ENCODE results near the gene NKX1-1.

NKX1-1 gene

DNA sequence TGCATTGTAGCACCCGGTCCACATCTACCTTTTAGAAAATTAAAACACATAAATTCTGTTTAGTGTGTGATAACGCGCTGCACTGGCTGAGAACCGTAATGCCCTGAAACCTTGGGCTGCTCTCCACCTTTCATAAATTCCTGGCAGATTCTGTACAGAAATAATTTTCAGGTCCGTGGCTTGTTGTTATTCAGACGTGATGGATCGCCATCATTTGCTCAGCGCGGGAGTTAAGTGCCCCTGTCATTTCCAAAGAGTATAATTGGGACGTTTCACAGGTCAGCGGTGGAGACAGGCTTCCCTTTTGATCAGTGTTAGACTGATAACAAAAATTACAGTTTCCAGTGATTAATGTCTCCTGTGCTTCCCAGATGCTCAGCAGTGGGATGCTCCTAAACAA is 42.7 kb downstream of the NKX1-1 start:
- H3K9me3 Mint-ChIP-seq, result no peaks in the 10 kb centered on the region
- no peak overlapping the region for H3K27ac Mint-ChIP-seq
- no peaks in the 10 kb centered on the region for H3K4me1 Mint-ChIP-seq (ENCODE audit: low read depth in 2 of 2)
- no peaks in the 10 kb centered on the region for H3K27me3 Mint-ChIP-seq
- ATAC-seq (replicated peaks) (no peak), DNase-seq (no peak)
- no peak overlapping the region for H3K4me3 Mint-ChIP-seq
- peaks cover 17% of the 10 kb centered on the region for H3K36me3 Mint-ChIP-seq (ENCODE audit: insufficient read depth)

- ATAC-seq (replicated peaks), result no peak
- Mint-ChIP-seq H3K27ac (no peak overlapping the region), H3K36me3 (ENCODE audit: insufficient read depth) (peaks cover 14% of the 10 kb centered on the region)
Observed at GRCh38 chr4:1362521-1362920, 43.7 kb downstream of the NKX1-1 start.

DNA sequence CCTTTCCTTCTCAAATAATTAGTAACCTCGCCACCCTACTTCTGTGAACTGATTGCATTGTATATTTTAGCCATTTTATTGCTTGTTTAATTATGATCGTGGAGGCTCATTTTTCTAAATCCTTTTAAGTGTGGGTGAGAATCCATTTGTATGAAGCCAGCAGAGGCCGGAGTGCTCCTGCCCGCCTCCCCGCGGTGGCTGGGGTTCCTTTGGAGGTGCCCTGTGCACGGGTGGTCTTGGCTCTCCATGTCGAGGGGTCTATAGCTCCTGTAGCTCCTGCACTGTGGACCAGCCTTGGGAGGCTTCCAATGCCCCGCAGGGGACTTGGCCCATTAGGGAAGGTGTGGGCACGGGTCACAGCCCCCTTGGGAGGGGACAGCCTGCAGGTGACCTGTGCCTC is 44.2 kb downstream of the NKX1-1 start:
- Mint-ChIP-seq H3K36me3 (ENCODE audit: insufficient read depth) (peaks cover 11% of the 10 kb centered on the region), H3K9me3 (no peaks in the 10 kb centered on the region), H3K27ac (no peak overlapping the region), H3K4me3 (no peak overlapping the region), H3K27me3 (no peaks in the 10 kb centered on the region), H3K4me1 (ENCODE audit: low read depth in 2 of 2) (no peaks in the 10 kb centered on the region)
- no peak for DNase-seq
- no peak for ATAC-seq (replicated peaks)

More at GRCh38 chr4:1362521-1362920, 43.7 kb downstream of the NKX1-1 start:
- DNase-seq, result no peak
- no peaks in the 10 kb centered on the region for H3K4me1 Mint-ChIP-seq (ENCODE audit: low read depth in 2 of 2)
- no peaks in the 10 kb centered on the region for H3K9me3 Mint-ChIP-seq
- no peaks in the 10 kb centered on the region for H3K27me3 Mint-ChIP-seq
- no peak overlapping the region for H3K4me3 Mint-ChIP-seq

- DNase-seq (no peak), ATAC-seq (replicated peaks) (no peak)
- Mint-ChIP-seq H3K4me1 (ENCODE audit: low read depth in 2 of 2) (no peaks in the 10 kb centered on the region), H3K36me3 (ENCODE audit: insufficient read depth) (peaks cover 11% of the 10 kb centered on the region), H3K27me3 (no peaks in the 10 kb centered on the region), H3K4me3 (no peak overlapping the region), H3K9me3 (no peaks in the 10 kb centered on the region), H3K27ac (no peak overlapping the region)
Observed at GRCh38 chr4:1361431-1361830, 44.8 kb downstream of the NKX1-1 start.

- Mint-ChIP-seq H3K27me3 (no peaks in the 10 kb centered on the region), H3K4me1 (ENCODE audit: low read depth in 2 of 2) (no peaks in the 10 kb centered on the region), H3K27ac (no peak overlapping the region), H3K9me3 (no peaks in the 10 kb centered on the region), H3K4me3 (no peak overlapping the region), H3K36me3 (ENCODE audit: insufficient read depth) (peaks cover 14% of the 10 kb centered on the region)
- DNase-seq, result no peak
- no peak for ATAC-seq (replicated peaks)
Observed at GRCh38 chr4:1360423-1361283, 45.6 kb downstream of the NKX1-1 start.

- no peak for DNase-seq
- H3K4me3 Mint-ChIP-seq, result no peak overlapping the region
- peaks cover 14% of the 10 kb centered on the region for H3K36me3 Mint-ChIP-seq (ENCODE audit: insufficient read depth)
- no peaks in the 10 kb centered on the region for H3K9me3 Mint-ChIP-seq
- no peak overlapping the region for H3K27ac Mint-ChIP-seq
- no peaks in the 10 kb centered on the region for H3K4me1 Mint-ChIP-seq (ENCODE audit: low read depth in 2 of 2)
- no peak for ATAC-seq (replicated peaks)
- no peaks in the 10 kb centered on the region for H3K27me3 Mint-ChIP-seq
Observed at GRCh38 chr4:1359976-1360375, 46.3 kb downstream of the NKX1-1 start.

DNA sequence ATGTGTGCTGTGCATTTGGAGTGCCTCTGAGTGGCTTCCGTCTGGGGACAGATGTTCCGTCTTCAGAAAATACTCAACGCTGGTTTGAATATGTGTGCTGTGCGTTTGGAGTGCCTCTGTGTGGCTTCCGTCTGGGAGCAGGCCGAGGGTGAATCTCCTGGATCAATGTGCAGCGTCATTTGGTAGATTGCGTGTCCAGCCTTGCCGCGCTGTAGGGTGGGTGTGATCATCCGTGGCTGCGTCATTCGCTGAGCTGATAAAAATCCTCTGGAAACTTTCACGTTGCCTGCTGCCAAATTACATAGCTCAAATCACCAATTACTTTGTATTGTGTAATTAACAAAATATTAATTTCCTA is 47.1 kb downstream of the NKX1-1 start:
- Mint-ChIP-seq H3K4me3 (no peak overlapping the region), H3K27me3 (no peaks in the 10 kb centered on the region), H3K4me1 (ENCODE audit: low read depth in 2 of 2) (no peaks in the 10 kb centered on the region), H3K9me3 (no peaks in the 10 kb centered on the region), H3K36me3 (ENCODE audit: insufficient read depth) (peaks cover 14% of the 10 kb centered on the region), H3K27ac (no peak overlapping the region)
- ATAC-seq (replicated peaks) (no peak), DNase-seq (no peak)

DNA sequence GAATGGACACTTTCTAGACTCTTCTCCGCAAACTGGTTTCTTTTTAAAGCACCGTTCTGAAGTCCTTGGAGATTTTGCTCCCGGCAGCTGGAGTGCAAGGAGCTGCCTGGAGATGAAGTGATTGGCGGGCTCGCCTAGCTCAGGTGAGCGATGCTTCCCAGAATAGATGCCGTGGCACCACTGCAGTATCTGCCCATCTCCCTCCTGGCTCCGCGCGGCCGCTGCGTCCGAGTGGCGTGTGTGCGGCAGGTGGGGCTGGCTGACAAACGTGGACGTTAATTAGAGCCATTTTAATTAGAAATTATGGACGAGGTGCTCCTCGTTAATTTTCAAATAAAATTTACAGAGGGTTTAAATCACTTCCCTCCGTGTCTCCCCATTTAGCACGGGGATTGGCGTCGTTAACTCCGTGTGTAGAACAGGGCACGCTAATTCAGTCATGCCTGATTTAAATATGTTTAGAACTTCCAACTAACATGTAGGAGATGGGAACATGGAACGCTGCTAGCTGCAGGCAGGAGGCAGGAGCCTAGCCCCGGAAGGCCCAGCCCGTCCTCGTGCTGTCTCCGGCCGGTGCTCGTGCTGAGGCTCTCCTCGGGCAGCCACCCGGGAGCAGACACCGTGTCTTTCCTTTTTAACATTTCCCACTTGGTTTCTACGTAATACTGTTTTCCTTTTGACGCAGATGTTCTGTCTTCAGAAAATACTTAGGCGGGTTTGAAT is 47.7 kb downstream of the NKX1-1 start:
- DNase-seq, result no peak
- no peak for ATAC-seq (replicated peaks)
- H3K4me1 Mint-ChIP-seq (ENCODE audit: low read depth in 2 of 2), result no peaks in the 10 kb centered on the region
- peak overlapping the region in 1 of 2 donors; percentile 67 for H3K27ac Mint-ChIP-seq
- no peak overlapping the region for H3K4me3 Mint-ChIP-seq
- no peaks in the 10 kb centered on the region for H3K27me3 Mint-ChIP-seq
- no peaks in the 10 kb centered on the region for H3K9me3 Mint-ChIP-seq
- peaks cover 14% of the 10 kb centered on the region for H3K36me3 Mint-ChIP-seq (ENCODE audit: insufficient read depth)

- ATAC-seq (replicated peaks) (no peak), DNase-seq (no peak)
- Mint-ChIP-seq H3K36me3 (ENCODE audit: insufficient read depth) (peaks cover 9% of the 10 kb centered on the region), H3K4me1 (ENCODE audit: low read depth in 2 of 2) (no peaks in the 10 kb centered on the region), H3K4me3 (no peak overlapping the region), H3K9me3 (no peaks in the 10 kb centered on the region), H3K27me3 (no peaks in the 10 kb centered on the region), H3K27ac (peak overlapping the region in 1 of 2 donors; percentile 67)
Observed at GRCh38 chr4:1357356-1358248, 48.6 kb downstream of the NKX1-1 start.

- Mint-ChIP-seq H3K27me3 (no peaks in the 10 kb centered on the region), H3K4me1 (ENCODE audit: low read depth in 2 of 2) (peaks cover 2 to 7% of the 10 kb centered on the region in 2 donors), H3K9me3 (no peaks in the 10 kb centered on the region), H3K4me3 (no peak overlapping the region), H3K36me3 (ENCODE audit: insufficient read depth) (peaks cover 3% of the 10 kb centered on the region), H3K27ac (peak overlapping the region in 1 of 2 donors; percentile 20)
- ATAC-seq (replicated peaks), result no peak
- DNase-seq, result peak; percentile 24 to 26 (median 24)
Observed at GRCh38 chr4:1356181-1356998, 49.9 kb downstream of the NKX1-1 start.

DNA sequence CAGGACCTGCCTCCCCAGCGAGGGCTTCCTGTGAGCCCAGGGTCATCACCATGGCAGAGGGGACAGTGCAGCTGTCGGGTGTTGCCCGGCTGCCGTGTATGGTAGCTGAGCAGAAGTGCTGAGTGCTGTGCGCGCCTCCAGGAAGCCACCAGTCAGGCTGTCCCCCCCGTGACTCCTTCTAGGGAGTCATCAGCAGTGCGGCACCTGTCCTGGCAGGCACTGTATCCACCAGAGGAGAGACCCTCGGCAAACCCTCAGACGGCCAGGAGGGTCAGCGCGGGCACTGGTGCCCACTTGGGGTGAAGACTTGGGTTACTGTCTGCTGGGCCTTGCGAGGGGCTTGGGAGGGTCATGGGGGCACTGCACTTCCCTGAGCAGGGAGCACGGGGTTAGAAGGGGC is 50.9 kb downstream of the NKX1-1 start:
- Mint-ChIP-seq H3K27ac (no peak overlapping the region), H3K4me1 (ENCODE audit: low read depth in 2 of 2) (peaks cover 3 to 10% of the 10 kb centered on the region in 2 donors), H3K4me3 (no peak overlapping the region), H3K36me3 (ENCODE audit: insufficient read depth) (peaks cover 3% of the 10 kb centered on the region), H3K27me3 (no peaks in the 10 kb centered on the region), H3K9me3 (no peaks in the 10 kb centered on the region)
- ATAC-seq (replicated peaks), result no peak
- no peak for DNase-seq

- ATAC-seq (replicated peaks) (no peak), DNase-seq (no peak)
- H3K4me1 Mint-ChIP-seq (ENCODE audit: low read depth in 2 of 2), result peaks cover 3 to 10% of the 10 kb centered on the region in 2 donors
- H3K27ac Mint-ChIP-seq, result no peak overlapping the region
- H3K9me3 Mint-ChIP-seq, result no peaks in the 10 kb centered on the region
- peaks cover 3% of the 10 kb centered on the region for H3K36me3 Mint-ChIP-seq (ENCODE audit: insufficient read depth)
- no peaks in the 10 kb centered on the region for H3K27me3 Mint-ChIP-seq
- H3K4me3 Mint-ChIP-seq, result no peak overlapping the region
Observed at GRCh38 chr4:1354983-1355275, 51.3 kb downstream of the NKX1-1 start.

All from effector memory CD8-positive, alpha-beta T cell (primary cell).